ENCODE data around the gene FTL. TPM values are rescaled to one million over a fixed set of nuclear protein-coding genes. Genes with fewer than 3 reads are reported as not detected.

FTL gene
- total RNA-seq, 2 donors from 2014 or later, result 1,824 to 3,385 TPM

GRCh38 chr19:48992581-48993174 is 27.6 kb downstream of the FTL start:
- TF ChIP-seq POLR2A (IDR thresholded peaks at IDR 0.05) (no peak), CTCF (IDR thresholded peaks at IDR 0.05) (no peak)
- ATAC-seq (no peak), DNase-seq (peak in 1 of 4 donors; percentile 34)
- no peaks in the 10 kb centered on the region for H3K27me3 ChIP-seq
- H3K9me3 ChIP-seq, result no peaks in the 10 kb centered on the region
- WGBS, 2 donors, result 1% methylated on average over 16 to 20 of the region's 20 CpGs
- H3K4me1 ChIP-seq, result peaks cover 26% of the 10 kb centered on the region
- H3K36me3 ChIP-seq (replicated peaks in 1 of 2; ENCODE audit: insufficient read depth in 1 of 2, low read depth in 2 of 2), result no peaks in the 10 kb centered on the region
- intact Hi-C loops (cut with DNase I), result no loop called here
- H3K27ac ChIP-seq, result peak overlapping the region; percentile 85 to 95 (median 89)
- peak overlapping the region; percentile 60 to 77 for H3K4me3 ChIP-seq

- Histone ChIP-seq H3K27ac (peak within 1 kb of the TSS; percentile 85 to 95 (median 89)), H3K36me3 (replicated peaks in 1 of 2; ENCODE audit: insufficient read depth in 1 of 2, low read depth in 2 of 2) (no peaks in the 10 kb centered on the region), H3K4me1 (peaks cover 26% of the 10 kb centered on the region), H3K4me3 (peak within 1 kb of the TSS; percentile 60 to 77), H3K9me3 (no peaks in the 10 kb centered on the region), H3K27me3 (no peaks in the 10 kb centered on the region)
- 0 to 1% methylated on average over 42 to 49 of the region's 56 CpGs for WGBS, 2 donors
- intact Hi-C loops (cut with DNase I), result no loop called here
- peak; percentile 96 for ATAC-seq
- peak; percentile 74 to 84 (median 84) for TF ChIP-seq POLR2A (IDR thresholded peaks at IDR 0.05)
- peak; percentile 97 to 99 (median 99) for TF ChIP-seq CTCF (IDR thresholded peaks at IDR 0.05)
- peak; percentile 99 to 100 (median 100) for DNase-seq
Measured at GRCh38 chr19:48993175-48994034, 28.3 kb downstream of the FTL start, which contains the start of the genes GYS1 and RUVBL2. Gene GYS1, minus strand, starts transcription at chr19:48993309. Its CDS starts 197 bp downstream, at chr19:48993112. Gene RUVBL2, plus strand, starts transcription at chr19:48993887. Its CDS starts 25 bp downstream, at chr19:48993912.

- no peak for TF ChIP-seq CTCF (IDR thresholded peaks at IDR 0.05)
- no peak for TF ChIP-seq POLR2A (IDR thresholded peaks at IDR 0.05)
- DNase-seq, result no peak
- intact Hi-C loops (cut with DNase I), result no loop called here
Measured at GRCh38 chr19:48994035-48994386, 28.9 kb downstream of the FTL start.

GRCh38 chr19:48997972-48998371 is 32.9 kb downstream of the FTL start:
- DNase-seq, result peak; percentile 32 to 63 (median 52)
- H3K27me3 ChIP-seq, result no peaks in the 10 kb centered on the region
- H3K27ac ChIP-seq, result no peak overlapping the region
- intact Hi-C loops (cut with DNase I), result no loop called here
- no peak for ATAC-seq
- WGBS, 2 donors, result 45% methylated on average over 5 of the region's 5 CpGs; no CpG with 5 or more reads in 1 of the 2 donors
- H3K9me3 ChIP-seq, result no peaks in the 10 kb centered on the region
- H3K4me1 ChIP-seq, result peaks cover 11% of the 10 kb centered on the region
- no peak for TF ChIP-seq POLR2A (IDR thresholded peaks at IDR 0.05)
- peak in 4 of 7 experiments; percentile 19 to 35 (median 26) for TF ChIP-seq CTCF (IDR thresholded peaks at IDR 0.05)
- no peak overlapping the region for H3K4me3 ChIP-seq
- no peaks in the 10 kb centered on the region for H3K36me3 ChIP-seq (replicated peaks in 1 of 2; ENCODE audit: insufficient read depth in 1 of 2, low read depth in 2 of 2)

More at GRCh38 chr19:48994035-48994386, 28.9 kb downstream of the FTL start:
- Histone ChIP-seq H3K9me3 (no peaks in the 10 kb centered on the region), H3K4me1 (peaks cover 26% of the 10 kb centered on the region), H3K4me3 (peak overlapping the region; percentile 35 to 51), H3K27ac (peak overlapping the region; percentile 85 to 95 (median 89)), H3K36me3 (replicated peaks in 1 of 2; ENCODE audit: insufficient read depth in 1 of 2, low read depth in 2 of 2) (no peaks in the 10 kb centered on the region), H3K27me3 (no peaks in the 10 kb centered on the region)
- WGBS, 2 donors, result 0% methylated on average over 11 to 13 of the region's 13 CpGs
- ATAC-seq, result no peak
